Esophagus (tissue), 2 donors: ENCODE measurements around the gene MACROD2. TPM values are rescaled to one million over a fixed set of nuclear protein-coding genes. Genes with fewer than 3 reads are reported as not detected.
"Not testable (repeated sequence)": the region's sequence is repeated elsewhere in the genome, so short reads cannot be mapped to it uniquely, and the experiment has no call there.

Experiments
- H3K27ac ChIP-seq, 2 donors: one replicate each; pipeline ENCODE4 v1.5.1; 2013; ENCODE audit warnings: low read depth in 2 of 2, mild to moderate bottlenecking in 2 of 2, inconsistent platforms in 1 of 2, low read length in 1 of 2, moderate library complexity in 1 of 2
- H3K27me3 ChIP-seq, 2 donors: one replicate each; pipeline ENCODE4 v1.6.1; 2013; ENCODE audit warnings: low read length in 2 of 2, control low read depth in 1 of 2, mild to moderate bottlenecking in 1 of 2; ENCODE audit not compliant: insufficient read depth in 2 of 2, control insufficient read depth in 1 of 2
- H3K36me3 ChIP-seq, 2 donors: one replicate each; pipeline ENCODE4 v1.6.1; 2013; ENCODE audit warnings: low read length in 1 of 2; ENCODE audit not compliant: control insufficient read depth in 2 of 2, insufficient read depth in 2 of 2
- H3K4me1 ChIP-seq, 2 donors: one replicate each; pipeline ENCODE4 v1.6.1; 2013; ENCODE audit warnings: low read length in 1 of 2; ENCODE audit not compliant: control insufficient read depth in 2 of 2, insufficient read depth in 2 of 2
- H3K4me3 ChIP-seq, 2 donors: one replicate each; pipeline ENCODE4 v1.5.1; 2013; ENCODE audit warnings: low read length in 2 of 2, mild to moderate bottlenecking in 2 of 2, low read depth in 1 of 2, moderate library complexity in 1 of 2
- H3K9me3 ChIP-seq, 2 donors: one replicate each; pipeline ENCODE4 v1.6.1; 2013; ENCODE audit warnings: mild to moderate bottlenecking in 2 of 2, low read depth in 1 of 2, low read length in 1 of 2, moderate library complexity in 1 of 2; ENCODE audit not compliant: control insufficient read depth in 2 of 2, insufficient read depth in 1 of 2
- WGBS, 2 donors: extraction: QIAGEN DNeasy Blood & Tissue Kit; methylation state at CpG; one replicate each; pipeline ENCODE4 v1.1.7; 2013; 5-methylcytosine and 5-hydroxymethylcytosine counted together
- polyA plus RNA-seq, 2 donors: library from polyadenylated mRNA; stranded (reverse); fragments of 200-250 nt; gene quantifications; one replicate each; pipeline ENCODE4 v1.2.3, GENCODE V29; 2013
- donor health status: healthy with polysubstance abuse.
- donor health status: Bipolar disorder and iron deficiency.

MACROD2 gene
- polyA plus RNA-seq, 2 donors = 0.64 to 1.9 TPM

- Histone ChIP-seq H3K4me3 (no peak overlapping the region), H3K27ac (no peak overlapping the region), H3K4me1 (no peaks in the 10 kb centered on the region), H3K27me3 (no peaks in the 10 kb centered on the region), H3K9me3 (peaks cover 0 to 3% of the 10 kb centered on the region in 2 donors), H3K36me3 (no peaks in the 10 kb centered on the region)
Measured at GRCh38 chr20:14992153-14992552, 996.8 kb downstream of the MACROD2 start.

GRCh38 chr20:14992961-14993360, 997.6 kb downstream of the MACROD2 start:
- Histone ChIP-seq H3K4me1 (no peaks in the 10 kb centered on the region), H3K9me3 (peaks cover 0 to 3% of the 10 kb centered on the region in 2 donors), H3K36me3 (no peaks in the 10 kb centered on the region), H3K27me3 (no peaks in the 10 kb centered on the region), H3K4me3 (no peak overlapping the region), H3K27ac (no peak overlapping the region)
- WGBS, 2 donors = 47% methylated on average over 2 of the region's 2 CpGs

GRCh38 chr20:14996883-14997672, 1001.8 kb downstream of the MACROD2 start:
- H3K27ac ChIP-seq = no peak overlapping the region
- H3K9me3 ChIP-seq = peaks cover 0 to 3% of the 10 kb centered on the region in 2 donors
- H3K36me3 ChIP-seq = no peaks in the 10 kb centered on the region
- no peaks in the 10 kb centered on the region for H3K4me1 ChIP-seq
- no peaks in the 10 kb centered on the region for H3K27me3 ChIP-seq
- H3K4me3 ChIP-seq = no peak overlapping the region
- 87 to 89% methylated on average over 2 of the region's 2 CpGs for WGBS, 2 donors

GRCh38 chr20:14997791-14998190, 1002.5 kb downstream of the MACROD2 start:
- no peaks in the 10 kb centered on the region for H3K27me3 ChIP-seq
- H3K9me3 ChIP-seq = peaks cover 0 to 3% of the 10 kb centered on the region in 2 donors
- H3K27ac ChIP-seq = no peak overlapping the region
- no peaks in the 10 kb centered on the region for H3K4me1 ChIP-seq
- 81 to 83% methylated on average over 3 of the region's 3 CpGs for WGBS, 2 donors
- no peaks in the 10 kb centered on the region for H3K36me3 ChIP-seq
- no peak overlapping the region for H3K4me3 ChIP-seq

- Histone ChIP-seq H3K4me3 (no peak overlapping the region), H3K27ac (no peak overlapping the region), H3K36me3 (no peaks in the 10 kb centered on the region)
Measured at GRCh38 chr20:15005300-15005986, 1010.1 kb downstream of the MACROD2 start.

GRCh38 chr20:15011631-15012030, 1016.3 kb downstream of the MACROD2 start:
- WGBS, 2 donors = 62 to 84% methylated on average over 4 of the region's 4 CpGs
- H3K4me3 ChIP-seq = no peak overlapping the region
- H3K27me3 ChIP-seq = no peaks in the 10 kb centered on the region
- H3K27ac ChIP-seq = no peak overlapping the region
- no peaks in the 10 kb centered on the region for H3K9me3 ChIP-seq
- H3K4me1 ChIP-seq = no peaks in the 10 kb centered on the region
- H3K36me3 ChIP-seq = no peaks in the 10 kb centered on the region

More at GRCh38 chr20:15005300-15005986, 1010.1 kb downstream of the MACROD2 start:
- Histone ChIP-seq H3K9me3 (no peaks in the 10 kb centered on the region), H3K4me1 (no peaks in the 10 kb centered on the region), H3K27me3 (no peaks in the 10 kb centered on the region)
- WGBS, 2 donors = 40 to 48% methylated on average over 4 of the region's 4 CpGs

GRCh38 chr20:15012566-15012965, 1017.2 kb downstream of the MACROD2 start:
- WGBS, 2 donors = 77 to 82% methylated on average over 6 of the region's 6 CpGs
- Histone ChIP-seq H3K4me1 (no peaks in the 10 kb centered on the region), H3K4me3 (no peak overlapping the region), H3K27me3 (no peaks in the 10 kb centered on the region), H3K9me3 (no peaks in the 10 kb centered on the region), H3K36me3 (no peaks in the 10 kb centered on the region), H3K27ac (no peak overlapping the region)

GRCh38 chr20:15016875-15017274, 1021.6 kb downstream of the MACROD2 start:
- H3K4me1 ChIP-seq, H3K27ac ChIP-seq, H3K36me3 ChIP-seq, H3K27me3 ChIP-seq, H3K9me3 ChIP-seq, H3K4me3 ChIP-seq: not testable (repeated sequence)
- WGBS, 2 donors = 68 to 93% methylated on average over 1 of the region's 1 CpG

GRCh38 chr20:15018966-15019365, 1023.6 kb downstream of the MACROD2 start:
- H3K27me3 ChIP-seq = no peaks in the 10 kb centered on the region
- WGBS, 2 donors = 91% methylated on average over 11 of the region's 11 CpGs
- H3K9me3 ChIP-seq = no peaks in the 10 kb centered on the region
- H3K4me1 ChIP-seq = no peaks in the 10 kb centered on the region
- no peak overlapping the region for H3K4me3 ChIP-seq
- no peaks in the 10 kb centered on the region for H3K36me3 ChIP-seq
- H3K27ac ChIP-seq = no peak overlapping the region

GRCh38 chr20:15020845-15021244, 1025.5 kb downstream of the MACROD2 start:
- Histone ChIP-seq H3K4me3 (no peak overlapping the region), H3K27ac (no peak overlapping the region), H3K36me3 (no peaks in the 10 kb centered on the region), H3K27me3 (no peaks in the 10 kb centered on the region), H3K9me3 (no peaks in the 10 kb centered on the region), H3K4me1 (no peaks in the 10 kb centered on the region)
- WGBS, 2 donors = 92 to 93% methylated on average over 9 of the region's 9 CpGs
